ENCODE data around the gene IQUB. TPM values are rescaled to one million over a fixed set of nuclear protein-coding genes. Genes with fewer than 3 reads are reported as not detected.

Gene IQUB
- total RNA-seq, 3 donors from 2014 or later, result 0.26 to 0.41 TPM; not detected in 1

DNA sequence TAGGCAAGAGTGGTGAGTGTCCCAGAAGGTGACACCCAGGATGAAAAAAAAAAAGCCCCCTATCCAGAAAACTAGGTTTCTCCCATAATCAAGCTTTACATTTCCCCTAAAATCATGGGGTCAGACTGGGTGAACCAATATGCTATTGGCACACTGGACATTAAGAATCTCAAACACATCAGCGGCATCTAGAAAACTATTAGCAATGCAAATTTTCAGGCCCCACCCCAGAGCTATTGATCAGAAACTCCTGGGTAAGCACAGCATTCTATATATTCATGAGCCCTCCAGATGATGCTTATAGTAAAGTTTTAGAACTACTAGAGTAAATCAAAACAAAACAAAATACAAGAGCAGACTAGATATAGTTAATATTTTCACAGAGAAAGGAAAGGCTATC lies 36.4 kb downstream of the IQUB start:
- Histone ChIP-seq H3K4me3 (no peak overlapping the region), H3K36me3 (ENCODE audit: low read depth) (no peaks in the 10 kb centered on the region), H3K4me1 (ENCODE audit: low read depth) (no peaks in the 10 kb centered on the region), H3K9me3 (no peaks in the 10 kb centered on the region)
- ATAC-seq (no peak), DNase-seq (no peak)
- intact Hi-C loops (cut with DNase I, micrococcal nuclease), result no loop called here
- TF ChIP-seq CTCF (IDR thresholded peaks at IDR 0.05), result no peak

DNA sequence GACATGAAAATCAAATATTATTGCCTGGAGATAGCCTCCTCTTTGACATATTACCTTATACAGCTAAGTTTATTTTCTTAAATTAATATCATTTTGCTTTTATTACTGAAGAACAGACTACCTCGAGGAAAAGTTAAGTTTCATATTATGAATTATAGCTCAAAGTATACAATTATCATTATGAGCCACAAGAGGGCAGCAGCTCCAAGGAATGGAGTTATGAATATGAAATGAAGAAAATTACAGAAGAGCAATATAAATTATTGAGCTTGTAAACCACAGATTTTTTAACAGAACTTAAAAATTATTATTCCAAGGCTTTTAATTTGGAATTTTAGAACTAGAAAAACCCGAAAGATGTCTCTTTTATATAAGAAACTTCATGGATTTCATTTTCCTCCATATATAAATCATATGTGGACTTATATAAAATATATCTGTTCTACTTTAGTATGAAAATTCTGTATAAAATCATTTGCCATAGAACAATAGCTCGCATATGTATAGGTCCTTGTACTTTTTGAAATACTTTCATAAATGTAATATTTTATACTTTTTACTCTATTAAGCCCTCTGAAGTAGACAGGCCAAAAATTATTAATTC lies 40.1 kb downstream of the IQUB start:
- ATAC-seq, result peak; percentile 37
- Histone ChIP-seq H3K9me3 (no peaks in the 10 kb centered on the region), H3K4me3 (no peak overlapping the region), H3K36me3 (ENCODE audit: low read depth) (no peaks in the 10 kb centered on the region), H3K4me1 (ENCODE audit: low read depth) (no peaks in the 10 kb centered on the region)
- TF ChIP-seq CTCF (IDR thresholded peaks at IDR 0.05), result peak; percentile 38
- peak in 1 of 3 donors; percentile 59 for DNase-seq
- intact Hi-C loops (cut with DNase I, micrococcal nuclease), result loop anchor here in 1 of 2 donors (5.0 kb wide), 1 partner anchor 43 kb away; no protein-coding TSS in a partner anchor

GRCh38 chr7:123492485-123492884 lies 41.9 kb downstream of the IQUB start:
- DNase-seq, result no peak
- intact Hi-C loops (cut with DNase I, micrococcal nuclease), result loop anchor here in 1 of 2 donors (5.0 kb wide), 1 partner anchor 45 kb away; no protein-coding TSS in a partner anchor
- Histone ChIP-seq H3K36me3 (ENCODE audit: low read depth) (no peaks in the 10 kb centered on the region), H3K4me1 (ENCODE audit: low read depth) (no peaks in the 10 kb centered on the region), H3K9me3 (no peaks in the 10 kb centered on the region), H3K4me3 (no peak overlapping the region)
- TF ChIP-seq CTCF (IDR thresholded peaks at IDR 0.05), result no peak
- ATAC-seq, result no peak

GRCh38 chr7:123485721-123486120 lies 48.7 kb downstream of the IQUB start:
- H3K9me3 ChIP-seq, result no peaks in the 10 kb centered on the region
- H3K4me1 ChIP-seq (ENCODE audit: low read depth), result no peaks in the 10 kb centered on the region
- ATAC-seq (no peak), DNase-seq (no peak)
- H3K4me3 ChIP-seq, result no peak overlapping the region
- intact Hi-C loops (cut with DNase I, micrococcal nuclease), result no loop called here
- H3K36me3 ChIP-seq (ENCODE audit: low read depth), result no peaks in the 10 kb centered on the region
- TF ChIP-seq CTCF (IDR thresholded peaks at IDR 0.05), result no peak

GRCh38 chr7:123485187-123485586 lies 49.2 kb downstream of the IQUB start:
- intact Hi-C loops (cut with DNase I, micrococcal nuclease), result no loop called here
- H3K4me3 ChIP-seq, result no peak overlapping the region
- no peaks in the 10 kb centered on the region for H3K4me1 ChIP-seq (ENCODE audit: low read depth)
- H3K9me3 ChIP-seq, result no peaks in the 10 kb centered on the region
- no peak for ATAC-seq
- TF ChIP-seq CTCF (IDR thresholded peaks at IDR 0.05), result no peak
- no peak for DNase-seq
- no peaks in the 10 kb centered on the region for H3K36me3 ChIP-seq (ENCODE audit: low read depth)

GRCh38 chr7:123484199-123484598 lies 50.2 kb downstream of the IQUB start:
- no peaks in the 10 kb centered on the region for H3K9me3 ChIP-seq
- intact Hi-C loops (cut with DNase I, micrococcal nuclease), result no loop called here
- H3K4me1 ChIP-seq (ENCODE audit: low read depth), result no peaks in the 10 kb centered on the region
- DNase-seq (no peak), ATAC-seq (no peak)
- no peaks in the 10 kb centered on the region for H3K36me3 ChIP-seq (ENCODE audit: low read depth)
- no peak for TF ChIP-seq CTCF (IDR thresholded peaks at IDR 0.05)
- no peak overlapping the region for H3K4me3 ChIP-seq

Data from mucosa of descending colon (tissue), 3 donors.